B cell (primary cell): Measurements from ENCODE around the gene ITPK1.

Source experiments
- CTCF ChIP-seq: fragments of 200-600 bp; IDR thresholded peaks from one replicate; pipeline ENCODE4 v1.8.0; 2022; ENCODE audit warnings: antibody characterized with exemption, mild to moderate bottlenecking
- EZH2 ChIP-seq: IDR thresholded peaks from 2 replicates; pipeline ENCODE4 v1.6.1; 2012; ENCODE audit warnings: borderline replicate concordance, low read depth, mild to moderate bottlenecking, moderate library complexity, low read length; ENCODE audit not compliant: insufficient read depth, poor library complexity, severe bottlenecking

- no peak for TF ChIP-seq CTCF
- TF ChIP-seq EZH2 = no peak
Observed at GRCh38 chr14:92968291-92969020, 147.3 kb downstream of the ITPK1 start.
